OCI-M2 (cell line): ENCODE results near the gene CEP128.

Experiments used
- DNase-seq: peaks from one replicate; lab custom pipeline; 2025; ENCODE audit not compliant: unreplicated experiment; lab: John Stamatoyannopoulos, UW

Gene CEP128

DNA sequence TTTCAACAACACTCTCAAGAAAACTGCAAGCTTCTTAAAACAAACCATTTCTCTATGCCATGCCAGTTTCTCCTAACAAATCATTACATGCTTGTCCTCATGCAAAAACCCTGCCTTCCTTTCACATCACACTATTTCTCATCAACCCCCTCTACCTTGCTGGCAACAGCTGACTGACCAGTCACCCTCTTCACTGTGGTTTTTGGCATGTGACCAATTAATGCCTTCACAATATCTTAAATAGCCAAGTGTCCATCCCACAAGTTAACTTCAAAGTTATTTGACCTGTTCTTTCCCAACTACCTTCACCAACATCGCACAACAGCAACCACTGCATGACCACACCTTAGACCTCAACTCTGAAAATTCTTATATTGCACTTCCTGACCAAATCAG lies 159.6 kb downstream of the CEP128 start:
- DNase-seq, result no peak

DNA sequence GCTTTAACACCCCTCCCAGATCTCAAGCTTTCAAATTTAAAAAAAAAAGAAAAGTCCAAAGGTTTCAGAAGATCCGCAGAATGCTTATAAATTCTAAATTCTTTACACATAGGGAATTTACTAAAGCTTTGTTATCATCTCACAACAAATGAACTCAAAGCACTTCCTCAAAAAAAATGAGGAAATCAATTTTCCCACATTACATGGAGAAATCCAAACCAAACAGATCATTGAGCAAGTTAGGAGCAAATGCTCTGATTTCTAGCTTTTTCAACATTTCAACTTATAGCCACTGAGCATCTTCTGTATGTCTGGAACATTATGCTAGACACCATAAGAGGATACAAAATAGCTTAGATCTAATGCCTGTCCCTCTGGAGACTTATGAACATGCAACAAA lies 161.0 kb downstream of the CEP128 start:
- DNase-seq, result no peak

DNA sequence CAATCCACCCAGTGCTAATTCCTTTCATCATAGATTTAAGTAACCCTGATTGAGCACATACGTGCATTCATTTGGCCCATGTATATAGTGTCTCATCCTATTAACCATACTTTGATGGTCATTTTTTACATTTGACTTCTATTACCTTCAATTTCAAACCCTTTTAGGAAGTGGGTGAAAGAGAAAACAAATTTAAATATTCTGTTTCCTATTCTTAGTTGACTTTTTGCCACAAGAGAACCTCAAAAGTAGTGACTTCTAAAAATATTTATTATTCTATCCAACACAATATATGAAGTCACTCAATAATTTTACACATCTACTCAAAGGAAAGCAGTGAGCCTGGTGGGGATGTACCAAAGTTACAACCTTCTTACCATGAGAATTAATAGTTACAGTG lies 164.9 kb downstream of the CEP128 start:
- no peak for DNase-seq

DNA sequence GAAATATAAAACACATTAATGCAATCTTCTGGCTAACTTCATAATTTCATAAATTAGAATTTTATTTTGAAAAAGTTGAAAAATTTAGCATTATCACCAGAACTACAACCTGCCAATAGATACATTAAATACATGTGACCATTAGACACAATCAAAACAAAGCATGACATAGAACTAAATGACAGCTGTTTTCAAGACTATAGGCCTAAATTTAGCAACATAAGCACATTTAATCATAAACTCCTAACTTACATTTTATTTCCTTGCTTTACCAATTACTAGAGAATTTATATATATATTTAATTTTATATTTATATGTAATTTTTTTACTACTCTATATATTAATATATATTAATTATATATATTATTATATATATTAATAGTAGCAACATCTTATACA lies 165.4 kb downstream of the CEP128 start:
- no peak for DNase-seq

DNA sequence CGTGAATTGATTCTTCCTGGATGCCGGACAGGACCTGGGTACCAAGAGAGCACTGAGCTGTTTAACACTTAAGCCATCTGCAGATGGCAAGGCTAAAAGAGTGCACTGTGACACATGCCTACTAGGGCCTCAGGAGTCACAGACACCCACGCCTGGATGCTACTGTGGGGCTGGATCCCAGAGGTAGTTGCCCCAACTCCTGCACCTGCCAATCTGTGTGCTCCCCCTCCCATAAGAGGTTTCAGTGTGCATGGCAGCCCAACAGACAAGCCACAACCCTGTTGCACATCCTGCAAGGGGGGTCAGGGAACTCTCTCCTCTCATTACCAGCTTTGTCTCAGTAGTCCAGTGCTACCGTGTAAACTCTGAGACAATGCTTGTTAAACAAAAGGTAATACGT lies 169.0 kb downstream of the CEP128 start:
- DNase-seq, result no peak

DNA sequence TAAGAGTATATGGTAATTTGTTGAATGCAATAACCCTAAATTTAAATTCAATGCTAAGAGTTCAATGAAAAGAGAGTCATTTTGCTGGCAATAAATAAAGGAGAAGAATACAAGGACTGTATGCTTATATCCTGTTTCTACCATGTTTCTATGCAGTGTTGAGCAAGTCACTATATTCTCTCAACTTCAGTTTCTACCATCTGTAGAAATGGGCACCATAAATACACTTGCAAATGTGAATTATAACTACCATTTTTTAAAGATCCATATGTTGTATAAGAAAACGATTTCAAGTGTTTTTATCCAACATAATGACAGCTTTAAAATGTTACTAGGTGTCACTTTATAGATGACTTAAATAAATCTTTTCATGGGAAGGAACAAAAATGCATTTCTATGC lies 170.3 kb downstream of the CEP128 start:
- DNase-seq, result no peak

DNA sequence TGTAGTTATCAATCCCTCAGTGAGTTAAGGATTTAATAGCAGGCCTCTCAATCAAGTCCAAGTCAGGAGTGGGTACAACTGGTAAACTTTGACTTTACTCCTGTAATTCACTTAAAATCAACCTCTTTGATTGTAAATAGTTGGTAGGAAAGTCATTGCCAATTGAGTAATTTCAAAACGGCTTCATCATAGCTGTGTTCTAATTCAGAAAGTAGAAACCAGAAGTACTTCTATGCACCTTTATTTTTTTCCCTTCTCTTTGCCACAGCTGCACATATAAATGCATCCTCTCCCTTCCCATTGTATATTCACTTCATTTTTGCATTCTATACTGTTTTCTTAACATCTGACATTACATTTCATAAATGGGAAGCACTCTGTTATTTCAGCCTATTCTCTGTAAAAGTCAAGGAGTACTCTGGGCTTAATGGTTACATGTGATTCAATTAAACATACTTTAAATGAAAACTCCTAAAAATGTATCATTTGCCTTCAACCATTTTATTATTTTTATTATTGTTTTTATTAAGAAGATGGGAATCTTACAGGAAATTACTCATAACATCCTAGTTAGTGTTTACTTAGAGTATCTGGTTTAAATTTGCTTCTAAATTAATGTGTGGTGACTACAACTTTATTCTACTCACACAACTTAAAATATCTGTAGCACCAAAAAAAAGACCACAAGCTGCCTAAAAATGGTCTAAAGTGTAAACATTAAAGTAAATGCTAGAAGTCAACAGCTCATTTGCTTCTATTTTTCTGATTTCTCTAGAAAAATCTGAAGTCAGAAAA lies 171.2 kb downstream of the CEP128 start:
- DNase-seq, result no peak

DNA sequence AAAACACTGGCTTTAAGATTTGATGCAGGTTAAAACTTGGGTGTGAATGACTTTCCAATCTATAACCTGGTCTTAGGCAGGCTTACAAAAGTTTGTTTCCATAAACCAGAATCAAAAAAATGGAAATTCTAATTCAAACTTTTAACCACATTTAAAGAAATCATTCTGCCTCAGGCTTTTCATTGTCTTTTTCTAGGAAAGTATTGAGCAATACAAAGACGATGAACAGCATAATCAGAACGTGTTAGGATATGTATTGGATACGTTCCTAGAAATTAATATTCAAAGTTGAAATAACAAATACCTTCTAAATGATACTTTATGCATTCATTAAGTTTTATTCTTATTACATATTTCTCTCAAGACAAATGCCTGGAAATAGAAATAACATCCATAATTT lies 172.9 kb downstream of the CEP128 start:
- DNase-seq, result no peak

DNA sequence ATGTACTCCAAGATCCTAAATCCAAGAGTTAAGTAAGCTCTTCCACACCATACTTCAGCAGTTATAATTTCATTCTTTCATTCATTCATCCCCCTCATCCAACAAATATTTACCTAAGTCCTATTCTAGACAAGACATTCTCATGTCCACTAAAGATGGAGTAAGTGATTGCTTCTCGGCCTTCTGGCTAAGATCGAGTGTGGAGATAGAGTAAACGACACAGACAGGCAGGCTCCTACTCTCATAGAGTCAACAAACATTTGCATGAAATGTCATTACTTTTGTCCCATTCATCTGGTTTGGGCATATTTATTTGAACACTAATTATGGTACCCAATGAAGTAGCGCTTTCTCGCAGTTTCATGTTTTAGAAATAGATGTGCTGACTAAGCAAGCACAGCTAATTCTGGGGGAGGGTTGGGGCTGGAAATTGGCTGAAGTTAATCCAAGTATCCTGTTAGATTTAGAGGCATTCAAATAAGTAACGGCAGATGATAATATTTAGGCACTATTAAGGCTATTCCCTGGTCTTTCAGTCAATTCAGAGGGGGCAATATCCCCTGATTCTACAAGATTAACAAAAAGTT lies 176.5 kb downstream of the CEP128 start:
- DNase-seq, result no peak

DNA sequence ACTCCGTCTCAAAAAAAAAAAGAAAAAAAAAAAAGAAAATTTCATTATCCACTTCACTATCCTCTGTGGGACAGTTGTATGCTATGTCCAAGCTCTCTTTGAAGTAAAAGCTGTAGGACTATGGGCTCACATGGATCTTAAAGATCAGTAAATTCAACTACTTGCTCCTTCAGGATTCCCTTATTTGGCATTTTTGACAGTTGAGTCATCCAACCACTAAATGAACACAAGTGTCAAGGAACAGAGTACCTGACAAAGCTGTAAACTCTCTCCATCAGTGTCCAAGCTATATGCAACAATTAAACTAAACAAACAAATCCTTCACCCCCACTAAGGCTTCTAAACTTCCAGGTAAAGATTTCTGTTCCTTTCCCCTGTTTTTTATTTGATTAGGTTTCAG lies 177.0 kb downstream of the CEP128 start:
- DNase-seq, result no peak

DNA sequence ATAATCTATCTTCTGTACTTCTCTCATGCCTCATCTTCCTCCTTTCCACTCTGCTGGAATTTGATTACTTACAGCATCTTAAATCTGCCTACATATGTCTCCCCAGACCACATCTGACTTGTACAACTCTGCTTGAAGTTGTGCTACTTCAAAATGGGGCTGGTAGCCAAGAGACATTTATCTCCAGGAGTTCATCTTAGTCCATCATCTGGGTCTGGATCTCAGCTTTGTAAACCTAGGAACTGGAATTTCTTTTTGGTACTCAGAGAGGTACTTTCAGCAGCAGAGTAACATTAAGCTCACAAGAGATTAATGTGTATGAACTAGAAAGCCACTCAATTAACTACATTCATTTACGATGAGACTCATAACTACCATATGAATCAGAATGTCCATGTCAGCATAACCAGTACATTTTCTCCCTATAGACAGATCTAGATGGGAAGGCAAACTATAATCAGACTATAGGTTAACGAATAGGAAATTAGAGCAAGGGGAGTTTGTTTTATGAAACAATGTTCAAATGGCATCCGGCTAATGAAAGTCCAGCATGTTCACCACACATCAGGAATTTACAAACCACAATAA lies 178.8 kb downstream of the CEP128 start:
- DNase-seq, result no peak

DNA sequence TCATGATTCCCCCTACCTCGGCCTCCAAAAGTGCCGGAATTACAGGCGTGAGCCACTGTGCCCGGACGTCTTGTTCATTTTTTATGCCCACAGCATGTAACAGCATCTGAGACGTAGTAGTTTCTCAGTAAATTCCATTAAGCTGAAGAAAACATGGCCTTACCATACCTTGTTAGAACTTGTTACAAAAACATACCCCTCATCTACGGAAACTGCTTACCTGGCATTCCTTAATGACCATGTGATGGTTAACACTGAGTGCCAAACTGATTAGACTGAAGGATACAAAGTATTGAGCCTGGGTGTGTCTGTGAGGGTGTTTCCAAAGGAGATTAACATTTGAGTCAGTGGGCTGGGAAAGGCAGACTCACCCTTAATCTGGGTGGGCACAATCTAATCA lies 186.8 kb downstream of the CEP128 start:
- no peak for DNase-seq

DNA sequence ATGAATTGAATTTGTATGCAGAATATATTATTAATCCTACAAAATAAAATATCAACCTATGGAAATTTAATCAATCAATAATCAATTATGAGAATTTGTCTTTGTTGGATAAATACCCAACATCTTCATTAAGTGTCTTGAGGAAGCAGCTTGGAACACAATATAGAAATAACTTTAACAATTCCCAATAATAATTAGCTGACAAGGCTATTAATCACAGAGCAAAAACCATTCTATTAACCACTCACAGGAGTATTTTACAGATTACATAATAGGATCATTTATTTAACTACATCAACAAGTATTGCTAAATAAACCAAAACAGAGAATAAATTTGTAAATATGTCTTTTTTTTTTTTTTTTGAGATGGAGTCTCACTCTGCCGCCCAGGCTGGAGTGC lies 190.3 kb downstream of the CEP128 start:
- DNase-seq, result no peak

DNA sequence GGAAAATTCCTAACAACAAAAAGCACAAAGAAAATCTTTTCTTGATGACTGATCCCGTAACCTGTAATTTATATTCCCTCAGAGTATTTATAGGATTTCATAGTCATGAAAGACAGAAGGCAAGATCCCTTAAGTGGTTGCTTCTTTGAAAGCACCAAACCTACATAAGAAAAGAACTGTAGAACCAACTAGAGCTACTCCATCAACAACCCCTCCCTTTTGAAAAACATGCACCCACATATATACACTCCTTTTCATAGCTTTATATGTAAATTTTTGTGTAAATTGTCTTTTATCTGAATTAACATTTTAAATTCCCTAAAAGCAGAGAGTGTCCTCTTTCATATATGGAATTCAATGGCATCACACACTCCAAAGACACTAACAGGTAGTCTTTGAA lies 215.3 kb downstream of the CEP128 start:
- DNase-seq, result no peak

DNA sequence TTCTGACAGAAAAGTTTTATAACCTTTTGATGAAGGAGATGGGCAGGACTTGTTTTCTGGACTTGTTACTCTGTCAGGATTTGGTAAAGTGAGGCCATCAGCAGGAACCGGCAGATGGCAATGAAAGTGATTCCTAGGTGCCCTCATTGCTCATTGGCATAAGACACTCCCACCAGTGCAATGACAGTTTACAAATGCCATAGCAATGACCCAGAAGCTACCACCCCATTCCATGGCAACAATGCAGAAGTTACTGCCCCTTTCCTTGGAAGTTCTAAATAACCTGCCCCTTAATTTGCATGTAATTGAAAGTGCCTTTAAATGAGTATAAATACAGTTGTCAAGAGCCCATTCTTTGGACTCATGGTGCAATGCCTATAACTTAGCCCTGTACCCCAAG lies 222.6 kb downstream of the CEP128 start:
- DNase-seq, result no peak

DNA sequence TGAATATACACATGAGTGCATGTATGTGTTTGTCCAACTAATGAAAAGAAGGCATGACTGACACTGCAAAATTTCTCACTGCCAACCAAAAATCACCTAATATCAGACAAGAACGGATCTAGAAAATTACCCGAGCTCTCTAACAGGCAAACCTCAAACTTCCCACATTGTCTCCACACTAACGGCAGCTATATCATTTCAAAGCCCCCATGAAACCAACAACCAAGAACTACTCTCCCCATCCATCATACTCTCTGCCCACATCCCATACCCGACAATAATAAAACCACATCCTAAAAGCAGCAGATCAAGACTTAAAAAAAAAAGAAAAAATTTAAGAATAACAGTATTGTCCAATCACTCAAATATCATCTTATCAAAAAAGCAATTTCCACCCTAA lies 227.1 kb downstream of the CEP128 start:
- DNase-seq, result no peak

DNA sequence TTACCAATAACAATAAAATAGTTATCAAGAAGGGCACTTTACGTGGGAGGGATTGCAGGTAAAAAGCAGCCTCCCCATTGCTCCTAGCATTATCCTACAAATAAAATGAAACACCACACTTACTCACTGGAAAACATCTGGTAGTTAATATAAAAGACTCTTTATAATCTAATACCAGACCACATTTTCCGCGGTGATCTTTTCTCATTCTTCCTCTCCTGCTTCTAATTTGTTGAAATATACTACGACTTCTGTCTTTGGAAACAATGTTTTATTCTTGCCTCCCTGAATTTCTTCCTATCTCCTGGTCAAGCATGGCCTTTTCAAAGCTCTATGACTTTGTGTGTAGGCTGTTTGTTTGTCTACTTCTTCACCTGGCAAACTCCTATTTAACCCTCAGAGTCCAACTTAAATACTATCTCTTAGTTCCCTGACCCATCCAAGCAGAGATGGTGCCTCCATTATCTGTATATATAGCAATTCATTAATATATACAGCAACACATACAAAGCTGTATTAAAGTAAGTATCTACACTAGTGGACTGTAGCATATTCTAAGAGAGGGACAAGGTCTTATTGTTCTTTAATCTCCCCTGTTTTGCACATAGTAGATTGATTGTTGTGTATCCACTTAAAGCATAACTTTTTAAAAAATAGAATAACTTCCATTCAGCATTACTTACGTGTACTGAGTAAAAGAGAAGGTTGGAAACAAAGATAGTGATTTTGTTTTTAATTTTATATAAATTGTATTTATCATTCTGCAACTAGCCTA lies 228.3 kb downstream of the CEP128 start:
- no peak for DNase-seq

DNA sequence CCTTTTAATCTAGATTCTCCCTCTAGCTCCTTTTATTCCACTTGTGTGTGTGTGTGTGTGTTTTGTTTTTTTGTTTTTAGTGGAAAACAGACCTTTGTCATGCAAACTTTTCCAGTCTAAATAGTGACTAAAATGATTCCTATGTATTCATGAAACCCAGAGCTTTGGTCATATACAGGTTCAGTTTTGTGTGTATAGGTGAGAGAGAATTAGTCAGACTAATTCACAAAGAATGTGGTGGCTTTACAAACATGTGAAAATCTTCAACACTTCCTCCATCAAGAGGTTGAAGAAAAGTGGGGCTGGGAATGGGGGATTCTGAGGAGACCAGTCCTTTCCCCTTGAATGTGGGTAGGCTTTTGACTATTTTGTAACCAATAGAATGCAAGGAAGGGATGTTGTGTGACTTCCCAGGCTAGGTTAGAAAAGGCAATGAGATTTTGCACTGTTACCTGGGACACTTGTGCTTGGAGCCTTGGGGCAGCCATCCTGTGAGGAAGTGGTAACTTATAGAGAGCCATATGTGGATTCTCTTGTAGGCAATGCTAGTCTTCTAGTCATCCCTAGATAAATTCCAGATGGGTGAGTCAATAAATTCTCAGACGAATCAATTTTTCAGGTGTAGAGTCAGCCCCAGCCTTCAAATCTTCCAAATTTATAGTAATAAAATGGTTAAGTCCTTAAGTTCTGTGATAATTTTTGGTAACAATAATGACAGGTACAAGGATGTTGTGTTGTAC lies 236.1 kb downstream of the CEP128 start:
- no peak for DNase-seq

DNA sequence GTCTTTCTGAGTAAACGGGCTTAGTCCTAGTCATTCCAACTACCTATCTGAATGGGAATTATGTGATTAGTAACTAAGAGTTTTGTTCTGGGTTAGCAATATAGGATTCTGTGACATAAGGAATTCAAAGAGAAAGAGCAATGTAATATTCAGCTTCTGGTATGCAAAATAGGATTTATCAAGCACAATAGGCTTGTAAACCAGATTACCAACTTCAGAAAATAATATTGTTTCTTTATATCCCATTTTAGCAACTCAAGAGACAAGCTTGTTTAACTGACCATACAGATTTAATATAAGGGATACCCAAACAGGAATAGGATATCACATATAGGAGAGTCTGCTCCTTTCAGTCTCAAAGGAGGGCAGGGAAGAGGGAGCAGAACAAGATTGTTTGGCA lies 240.9 kb downstream of the CEP128 start:
- DNase-seq, result no peak

DNA sequence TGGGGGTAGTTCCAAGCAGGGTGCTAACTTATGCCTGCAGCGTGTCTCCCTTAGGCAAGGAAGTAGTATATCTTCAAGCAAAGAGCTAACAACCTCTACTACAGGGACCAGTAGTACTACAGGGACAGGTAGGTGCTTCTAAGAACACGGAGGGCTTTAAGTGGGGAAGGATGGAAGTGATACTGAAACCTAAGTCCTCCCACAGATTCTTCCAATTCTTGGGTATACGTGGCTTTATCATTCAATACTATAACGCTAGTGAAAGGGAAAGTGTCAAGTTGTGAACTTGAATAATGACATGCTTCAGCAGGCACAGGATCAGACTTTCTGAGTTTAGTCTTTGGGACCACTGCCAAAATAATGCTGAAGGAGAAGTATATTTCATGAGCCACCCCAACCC lies 241.7 kb downstream of the CEP128 start:
- DNase-seq, result no peak

DNA sequence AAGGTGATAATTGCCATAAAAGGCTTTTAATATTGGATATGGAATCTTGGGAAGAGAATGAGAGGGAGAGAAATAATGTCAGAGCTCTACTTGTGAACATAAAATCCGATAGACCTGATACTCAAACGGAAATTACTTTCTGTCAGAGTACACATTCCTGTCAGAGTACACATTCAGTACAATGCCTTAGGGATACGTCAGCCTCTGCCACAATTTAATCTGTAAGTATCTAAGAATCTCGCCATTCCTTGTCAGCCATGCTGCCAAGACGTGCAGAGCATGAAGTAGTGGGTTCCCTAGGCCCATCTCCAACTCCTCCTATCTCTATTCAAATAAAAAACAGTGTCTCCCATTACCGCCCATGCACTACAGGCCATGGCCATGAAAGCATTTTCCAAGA lies 242.6 kb downstream of the CEP128 start:
- DNase-seq, result no peak
